H9 (cell line): Measurements from ENCODE around the gene TSPAN4. TPM values are rescaled to one million over a fixed set of nuclear protein-coding genes. Genes with fewer than 3 reads are reported as not detected.

ENCODE experiments used
- DNase-seq: peaks from one replicate; pipeline ENCODE4 v3.0.0-alpha.2; 2017
- H2AFZ ChIP-seq: one replicate; pipeline ENCODE4 v1.6.1; 2013; ENCODE audit warnings: mild to moderate bottlenecking, low read length, control low read depth, moderate library complexity
- H2AK5ac ChIP-seq: 2 replicates; pipeline ENCODE4 v1.6.1; 2013; ENCODE audit warnings: low read length, control low read depth, mixed read lengths; ENCODE audit not compliant: insufficient read length
- H2BK120ac ChIP-seq: one replicate; pipeline ENCODE4 v1.6.1; 2013; ENCODE audit warnings: low read depth, mild to moderate bottlenecking, low read length, control low read depth, inconsistent platforms; ENCODE audit not compliant: poor library complexity, severe bottlenecking
- H2BK12ac ChIP-seq: 2 replicates; pipeline ENCODE4 v1.6.1; 2013; ENCODE audit warnings: low read length, control low read depth, mixed read lengths, low read depth; ENCODE audit not compliant: insufficient read length
- H2BK15ac ChIP-seq: 2 replicates; pipeline ENCODE4 v1.6.1; 2013; ENCODE audit warnings: low read depth, low read length, control low read depth
- H2BK20ac ChIP-seq: one replicate; pipeline ENCODE4 v1.6.1; 2013; ENCODE audit warnings: low read depth, mild to moderate bottlenecking, low read length, control low read depth, inconsistent platforms; ENCODE audit not compliant: poor library complexity, severe bottlenecking
- H2BK5ac ChIP-seq: 2 replicates; pipeline ENCODE4 v1.6.1; 2013; ENCODE audit warnings: low read length, control low read depth, mixed read lengths; ENCODE audit not compliant: insufficient read length
- H3K14ac ChIP-seq: 2 replicates; pipeline ENCODE4 v1.6.1; 2013; ENCODE audit warnings: low read length, control low read depth; ENCODE audit not compliant: insufficient read depth
- H3K18ac ChIP-seq: 2 replicates; pipeline ENCODE4 v1.6.1; 2013; ENCODE audit warnings: low read depth, mild to moderate bottlenecking, mixed read lengths, low read length, control low read depth; ENCODE audit not compliant: insufficient read length
- H3K23ac ChIP-seq: 2 replicates; pipeline ENCODE4 v1.6.1; 2013; ENCODE audit warnings: low read length, control low read depth, mixed read lengths, low read depth; ENCODE audit not compliant: insufficient read length
- H3K23me2 ChIP-seq: 2 replicates; pipeline ENCODE4 v1.6.1; 2013; ENCODE audit warnings: low read depth, mild to moderate bottlenecking, mixed read lengths, low read length, control low read depth; ENCODE audit not compliant: insufficient read length, poor library complexity, severe bottlenecking
- H3K27ac ChIP-seq: 2 replicates; pipeline ENCODE4 v1.5.1; 2013; ENCODE audit warnings: low read length, control low read depth, mixed read lengths, low read depth; ENCODE audit not compliant: insufficient read length
- H3K27me3 ChIP-seq: 2 replicates; pipeline ENCODE4 v1.6.1; 2013; ENCODE audit warnings: low read length, control low read depth, inconsistent platforms; ENCODE audit not compliant: insufficient read depth
- H3K4ac ChIP-seq: 2 replicates; pipeline ENCODE4 v1.6.1; 2013; ENCODE audit warnings: low read depth, mild to moderate bottlenecking, control low read depth, inconsistent platforms, low read length, moderate library complexity
- H3K4me1 ChIP-seq: 2 replicates; pipeline ENCODE4 v1.6.1; 2013; ENCODE audit warnings: low read length, control low read depth, inconsistent platforms; ENCODE audit not compliant: insufficient read depth
- H3K4me2 ChIP-seq: 2 replicates; pipeline ENCODE4 v1.6.1; 2013; ENCODE audit warnings: low read length, control low read depth, mixed read lengths; ENCODE audit not compliant: insufficient read length, insufficient read depth
- H3K56ac ChIP-seq: 2 replicates; pipeline ENCODE4 v1.6.1; 2013; ENCODE audit warnings: low read depth, mild to moderate bottlenecking, mixed read lengths, low read length, control low read depth; ENCODE audit not compliant: insufficient read length
- H3K79me1 ChIP-seq: 2 replicates; pipeline ENCODE4 v1.6.1; 2013; ENCODE audit warnings: low read depth, mild to moderate bottlenecking, moderate library complexity, low read length, control low read depth, inconsistent platforms; ENCODE audit not compliant: insufficient read depth, poor library complexity, severe bottlenecking
- H3K79me2 ChIP-seq: 2 replicates; pipeline ENCODE4 v1.6.1; 2013; ENCODE audit warnings: low read length, control low read depth, inconsistent platforms; ENCODE audit not compliant: insufficient read depth
- H3K9ac ChIP-seq: 2 replicates; pipeline ENCODE4 v1.6.1; 2013; ENCODE audit warnings: low read length, control low read depth, mixed read lengths; ENCODE audit not compliant: insufficient read length; ENCODE audit errors: extremely low read depth
- H3K9me3 ChIP-seq: one replicate; pipeline ENCODE4 v1.6.1; 2013; ENCODE audit warnings: low read depth, low read length, inconsistent platforms; ENCODE audit not compliant: control insufficient read depth
- H3T11ph ChIP-seq: one replicate; pipeline ENCODE4 v1.6.1; 2013; ENCODE audit warnings: mild to moderate bottlenecking, low read length, control low read depth, inconsistent platforms
- H4K20me1 ChIP-seq: one replicate; pipeline ENCODE4 v1.6.1; 2013; ENCODE audit not compliant: control insufficient read depth, insufficient read length, insufficient read depth
- H4K5ac ChIP-seq: 2 replicates; pipeline ENCODE4 v1.6.1; 2013; ENCODE audit warnings: low read depth, mild to moderate bottlenecking, mixed read lengths, low read length, control low read depth; ENCODE audit not compliant: insufficient read length
- H4K8ac ChIP-seq: replicated peaks from 2 replicates; pipeline ENCODE4 v1.6.1; 2013; ENCODE audit warnings: low read length, control low read depth, mixed read lengths, low read depth; ENCODE audit not compliant: insufficient read length
- H4K91ac ChIP-seq: 2 replicates; pipeline ENCODE4 v1.6.1; 2013; ENCODE audit warnings: low read depth, mild to moderate bottlenecking, moderate library complexity, mixed read lengths, low read length, control low read depth; ENCODE audit not compliant: insufficient read length
- H3K27ac Mint-ChIP-seq, 3 experiments: 2 replicates in 2 of 3; 3 replicates in 1 of 3; pipeline ENCODE4 v1.8.0; 2020 to 2021; ENCODE audit warnings: mixed read lengths in 3 of 3, mild to moderate bottlenecking in 1 of 3, moderate library complexity in 1 of 3
- H3K27me3 Mint-ChIP-seq: 2 replicates; pipeline ENCODE4 v1.8.0; 2021; ENCODE audit warnings: low read depth, mild to moderate bottlenecking, moderate library complexity, mixed read lengths
- H3K36me3 Mint-ChIP-seq, 3 experiments: 2 replicates in 2 of 3; 3 replicates in 1 of 3; pipeline ENCODE4 v1.8.0; 2020 to 2021; ENCODE audit warnings: low read depth in 3 of 3, mixed read lengths in 3 of 3; ENCODE audit not compliant: insufficient read depth in 1 of 3
- H3K4me1 Mint-ChIP-seq, 2 experiments: 2 replicates each; pipeline ENCODE4 v1.8.0; 2020; ENCODE audit warnings: mixed read lengths in 2 of 2
- H3K4me3 Mint-ChIP-seq, 2 experiments: 2 replicates in 1 of 2; 3 replicates in 1 of 2; pipeline ENCODE4 v1.8.0; 2020 to 2021; ENCODE audit warnings: mild to moderate bottlenecking in 2 of 2, mixed read lengths in 2 of 2, moderate library complexity in 1 of 2
- H3K9me3 Mint-ChIP-seq, 2 experiments: 2 replicates in 1 of 2; 3 replicates in 1 of 2; pipeline ENCODE4 v1.8.0; 2020; ENCODE audit warnings: mild to moderate bottlenecking in 2 of 2, mixed read lengths in 2 of 2, moderate library complexity in 1 of 2
- WGBS: extraction: QIAGEN DNeasy Blood & Tissue Kit; methylation state at CpG from one replicate; pipeline ENCODE4 v1.1.7; 2013; ENCODE audit warnings: missing lambda C conversion rate, low lambda C conversion rate, mixed read lengths; ENCODE audit not compliant: insufficient read length; ENCODE audit errors: extremely low coverage; 5-methylcytosine and 5-hydroxymethylcytosine counted together
- total RNA-seq: library from RNA; stranded (reverse); gene quantifications from 2 replicates; pipeline ENCODE4 v1.2.1, GENCODE V29; 2021
- TF ChIP-seq, protein P1 (sequence below): fragments of 200-600 bp; sonication (generic); conservative IDR thresholded peaks from 3 replicates; pipeline ENCODE4 v1.8.0; 2021; ENCODE audit warnings: antibody characterized with exemption, mild to moderate bottlenecking

The TSPAN4 gene
- total RNA-seq, 1 experiment from 2014 or later = 64.6 TPM

DNA sequence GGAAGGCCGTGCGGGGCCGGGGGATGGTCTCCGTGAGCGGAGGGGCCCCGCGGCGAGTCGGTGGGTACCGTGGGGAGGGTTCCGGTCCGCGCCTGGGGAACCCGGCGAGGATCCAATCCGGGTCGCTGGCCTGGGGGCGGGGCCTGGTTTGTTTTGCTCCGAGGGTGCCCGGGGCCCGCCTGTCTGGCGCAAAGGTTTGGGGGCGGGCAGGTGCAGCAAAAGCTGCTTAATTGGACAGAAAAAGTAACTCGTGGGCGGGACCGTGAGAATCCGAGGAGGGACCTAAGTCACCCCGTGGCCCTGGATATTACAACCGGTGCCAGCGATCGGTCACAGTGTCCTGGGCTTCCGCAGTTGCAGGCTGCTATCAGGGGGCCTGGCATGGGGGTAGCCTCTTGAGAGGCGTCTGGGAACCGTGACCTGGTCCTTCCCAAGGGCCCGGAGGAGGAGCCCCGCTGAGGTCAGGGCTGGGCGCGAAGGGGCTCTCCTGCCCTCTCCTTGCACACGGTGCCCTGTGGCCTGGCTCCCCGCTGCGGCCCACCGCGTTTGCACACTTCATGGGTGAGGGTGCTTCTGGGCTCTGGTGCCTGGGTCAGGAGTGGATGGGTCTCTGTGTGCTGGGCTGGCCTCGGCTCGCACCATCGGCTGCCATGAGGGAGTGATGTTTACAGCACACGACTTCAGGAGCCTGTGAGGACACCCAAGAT is 22.6 kb upstream of the TSPAN4 start:
- H2BK120ac ChIP-seq = no peak overlapping the region
- H3K14ac ChIP-seq = no peak overlapping the region; the same call in 1 of the 2 replicates
- no peak overlapping the region for H3K23ac ChIP-seq
- no peak overlapping the region for H3K27ac ChIP-seq
- no peaks in the 10 kb centered on the region for H3K9me3 ChIP-seq
- peaks cover 4% of the 10 kb centered on the region for H3K27me3 Mint-ChIP-seq
- no CpG with 5 or more reads among the region's 47 CpGs for WGBS
- no peak overlapping the region for H4K8ac ChIP-seq
- H3K9me3 Mint-ChIP-seq = no peaks in the 10 kb centered on the region; a peak in 1 of 5 replicates
- H4K91ac ChIP-seq = no peak overlapping the region
- H3K79me1 ChIP-seq = no peaks in the 10 kb centered on the region
- no peak overlapping the region for H2BK12ac ChIP-seq
- H3T11ph ChIP-seq = no peak overlapping the region
- H3K36me3 Mint-ChIP-seq = peaks cover 2 to 23% (median 10%) of the 10 kb centered on the region in 3 experiments; a peak in 6 of 7 replicates
- peak overlapping the region in 1 of 3 experiments; percentile 85; a peak in 1 of 7 replicates for H3K27ac Mint-ChIP-seq
- TF ChIP-seq, protein P1, sequence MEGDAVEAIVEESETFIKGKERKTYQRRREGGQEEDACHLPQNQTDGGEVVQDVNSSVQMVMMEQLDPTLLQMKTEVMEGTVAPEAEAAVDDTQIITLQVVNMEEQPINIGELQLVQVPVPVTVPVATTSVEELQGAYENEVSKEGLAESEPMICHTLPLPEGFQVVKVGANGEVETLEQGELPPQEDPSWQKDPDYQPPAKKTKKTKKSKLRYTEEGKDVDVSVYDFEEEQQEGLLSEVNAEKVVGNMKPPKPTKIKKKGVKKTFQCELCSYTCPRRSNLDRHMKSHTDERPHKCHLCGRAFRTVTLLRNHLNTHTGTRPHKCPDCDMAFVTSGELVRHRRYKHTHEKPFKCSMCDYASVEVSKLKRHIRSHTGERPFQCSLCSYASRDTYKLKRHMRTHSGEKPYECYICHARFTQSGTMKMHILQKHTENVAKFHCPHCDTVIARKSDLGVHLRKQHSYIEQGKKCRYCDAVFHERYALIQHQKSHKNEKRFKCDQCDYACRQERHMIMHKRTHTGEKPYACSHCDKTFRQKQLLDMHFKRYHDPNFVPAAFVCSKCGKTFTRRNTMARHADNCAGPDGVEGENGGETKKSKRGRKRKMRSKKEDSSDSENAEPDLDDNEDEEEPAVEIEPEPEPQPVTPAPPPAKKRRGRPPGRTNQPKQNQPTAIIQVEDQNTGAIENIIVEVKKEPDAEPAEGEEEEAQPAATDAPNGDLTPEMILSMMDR = no peak
- peak overlapping the region; percentile 46 for H3K4me2 ChIP-seq
- H2BK15ac ChIP-seq = no peak overlapping the region
- no peak overlapping the region for H3K9ac ChIP-seq
- H3K56ac ChIP-seq = no peak overlapping the region
- H2AK5ac ChIP-seq = no peak overlapping the region
- H4K20me1 ChIP-seq = no peaks in the 10 kb centered on the region
- no peaks in the 10 kb centered on the region for H3K4me1 ChIP-seq
- no peak overlapping the region for H4K5ac ChIP-seq
- no peak overlapping the region for H3K18ac ChIP-seq
- no peak overlapping the region for H2AFZ ChIP-seq
- peak overlapping the region; percentile 76 to 87 for H3K4me3 Mint-ChIP-seq
- H2BK5ac ChIP-seq = no peak overlapping the region
- peaks cover 5% of the 10 kb centered on the region for H3K23me2 ChIP-seq
- peak; percentile 83 for DNase-seq
- H3K4ac ChIP-seq = no peak overlapping the region
- H3K79me2 ChIP-seq = no peaks in the 10 kb centered on the region
- no peaks in the 10 kb centered on the region for H3K27me3 ChIP-seq
- H3K4me1 Mint-ChIP-seq = peaks cover 11 to 25% of the 10 kb centered on the region in 2 experiments
- no peak overlapping the region for H2BK20ac ChIP-seq
